GM20000 (cell line): ENCODE results near the gene NIN.

Experiments
- DNase-seq: peaks from one replicate; pipeline ENCODE4 v3.0.0; 2012; ENCODE audit warnings: low spot score
- TF ChIP-seq, protein P1 (sequence below): IDR thresholded peaks from 2 replicates; pipeline ENCODE4 v1.5.1; 2012; ENCODE audit warnings: mild to moderate bottlenecking, control low read depth; ENCODE audit errors: extremely low read depth, missing control alignments

The NIN gene

DNA sequence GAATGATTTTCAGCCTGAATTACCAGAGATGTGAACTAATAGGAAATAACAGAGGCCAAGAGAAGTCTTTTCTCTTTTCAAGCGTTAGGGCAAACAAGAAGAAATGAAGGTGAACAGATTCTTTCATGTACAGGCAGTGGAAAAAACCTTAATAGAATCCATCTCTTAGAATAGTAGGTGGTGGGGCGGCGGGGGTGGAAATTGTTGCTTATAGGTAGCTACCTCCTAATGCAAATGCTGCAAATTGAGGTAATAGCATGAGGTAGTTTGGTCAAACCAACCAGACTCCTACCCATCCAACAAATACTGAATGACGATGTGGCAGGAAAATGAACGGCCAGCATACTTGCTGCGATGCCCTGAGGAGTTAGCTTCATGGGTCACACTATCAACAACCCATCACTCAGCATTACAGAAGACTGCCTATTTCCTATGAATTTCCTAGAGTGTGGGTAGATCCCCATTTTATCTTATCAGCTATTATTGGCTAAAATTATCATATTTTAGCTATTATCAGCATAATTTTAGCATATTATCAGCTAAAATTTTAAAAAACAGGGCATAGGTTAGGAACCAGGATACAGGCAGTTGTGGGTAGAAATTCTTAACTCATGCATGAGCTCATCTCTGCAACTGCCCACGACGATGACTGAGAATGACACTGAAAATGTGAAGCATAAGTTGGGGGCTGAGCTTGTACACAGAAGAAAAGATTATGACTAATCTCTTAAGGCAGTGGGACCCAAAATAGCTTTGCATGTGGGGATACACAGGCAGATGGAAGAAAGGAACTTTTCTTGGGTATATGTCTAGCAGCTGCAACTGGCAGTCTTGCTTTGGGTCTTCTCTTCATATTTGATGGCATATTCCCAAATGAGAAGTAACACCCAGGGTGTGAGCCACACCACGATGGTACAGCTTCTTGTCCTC lies 68.7 kb downstream of the NIN start:
- peak; percentile 62 for DNase-seq
- TF ChIP-seq, protein P1, sequence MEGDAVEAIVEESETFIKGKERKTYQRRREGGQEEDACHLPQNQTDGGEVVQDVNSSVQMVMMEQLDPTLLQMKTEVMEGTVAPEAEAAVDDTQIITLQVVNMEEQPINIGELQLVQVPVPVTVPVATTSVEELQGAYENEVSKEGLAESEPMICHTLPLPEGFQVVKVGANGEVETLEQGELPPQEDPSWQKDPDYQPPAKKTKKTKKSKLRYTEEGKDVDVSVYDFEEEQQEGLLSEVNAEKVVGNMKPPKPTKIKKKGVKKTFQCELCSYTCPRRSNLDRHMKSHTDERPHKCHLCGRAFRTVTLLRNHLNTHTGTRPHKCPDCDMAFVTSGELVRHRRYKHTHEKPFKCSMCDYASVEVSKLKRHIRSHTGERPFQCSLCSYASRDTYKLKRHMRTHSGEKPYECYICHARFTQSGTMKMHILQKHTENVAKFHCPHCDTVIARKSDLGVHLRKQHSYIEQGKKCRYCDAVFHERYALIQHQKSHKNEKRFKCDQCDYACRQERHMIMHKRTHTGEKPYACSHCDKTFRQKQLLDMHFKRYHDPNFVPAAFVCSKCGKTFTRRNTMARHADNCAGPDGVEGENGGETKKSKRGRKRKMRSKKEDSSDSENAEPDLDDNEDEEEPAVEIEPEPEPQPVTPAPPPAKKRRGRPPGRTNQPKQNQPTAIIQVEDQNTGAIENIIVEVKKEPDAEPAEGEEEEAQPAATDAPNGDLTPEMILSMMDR, result no peak

DNA sequence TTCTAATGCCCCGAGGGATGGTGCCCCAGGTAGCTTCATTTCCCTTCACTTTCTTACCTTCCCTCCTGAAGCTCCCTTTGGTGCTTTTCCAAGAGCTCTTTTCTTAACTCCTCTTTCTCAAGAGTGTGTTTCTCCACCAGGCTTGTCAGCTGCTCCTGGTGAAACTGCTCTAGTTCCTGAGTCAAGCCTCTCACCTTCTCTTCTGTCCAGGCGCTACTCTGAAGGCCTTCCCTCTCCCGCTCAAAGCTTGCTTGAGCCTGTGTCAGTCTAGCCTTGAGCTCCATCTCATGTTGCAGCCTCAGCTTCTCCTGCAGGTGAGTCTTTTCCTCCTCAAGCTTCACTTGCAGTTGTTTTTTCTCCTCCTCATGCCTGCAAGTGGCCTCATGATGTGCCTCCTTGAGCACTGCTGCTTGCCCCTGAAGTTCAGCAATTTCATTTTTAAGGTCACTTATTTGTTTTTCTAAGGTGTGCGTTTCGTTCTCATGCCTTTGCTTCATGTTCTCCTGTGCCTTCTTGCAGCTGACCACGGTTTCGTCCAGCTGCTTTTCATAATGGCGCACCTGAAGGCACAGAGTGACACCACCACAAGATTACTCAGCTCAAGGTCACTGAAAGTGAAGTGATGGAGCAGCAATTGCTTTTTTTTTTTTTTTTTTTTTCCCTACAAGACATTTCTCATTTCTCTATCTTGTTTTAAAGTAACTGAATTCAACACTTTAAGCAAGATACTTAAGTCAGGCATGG lies 71.0 kb downstream of the NIN start:
- TF ChIP-seq, protein P1, result no peak
- no peak for DNase-seq

DNA sequence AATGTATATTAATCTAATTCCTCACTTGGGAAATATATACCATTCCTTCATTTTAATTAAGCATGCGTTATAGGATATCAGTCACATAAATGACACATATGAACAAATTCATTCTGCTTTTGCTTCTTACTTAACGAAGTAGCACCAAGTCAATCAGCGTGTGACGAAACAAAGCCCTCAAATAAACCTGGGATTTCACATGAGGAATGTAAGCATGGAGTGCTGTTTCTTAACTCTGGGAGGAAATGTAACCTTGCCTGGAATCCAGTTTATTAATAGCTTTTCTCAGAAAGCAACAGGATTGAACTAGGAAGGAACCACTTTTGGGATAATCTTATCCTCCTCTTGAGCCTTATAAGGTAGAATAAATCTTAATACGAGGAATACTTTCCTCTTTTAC lies 72.0 kb downstream of the NIN start:
- no peak for DNase-seq
- TF ChIP-seq, protein P1, result no peak

DNA sequence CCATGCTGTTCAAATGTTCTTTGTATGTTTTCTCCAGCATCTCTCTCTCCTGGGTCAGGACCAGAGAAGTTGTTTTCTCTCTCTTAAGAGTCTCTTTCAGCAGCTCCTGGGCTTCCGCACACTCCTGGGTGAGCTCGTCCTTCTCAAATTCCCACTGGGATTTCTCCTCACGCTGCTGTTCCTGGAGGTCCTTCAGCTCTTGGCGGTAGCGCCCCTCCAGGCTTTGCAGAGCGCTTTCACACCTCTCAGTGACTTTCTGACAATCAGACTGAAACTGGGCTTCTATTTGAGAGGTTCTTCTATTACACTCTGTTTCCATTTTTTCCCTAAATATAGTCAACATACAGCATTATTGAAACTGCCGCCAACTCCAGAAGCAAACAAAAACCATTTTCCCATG lies 72.7 kb downstream of the NIN start:
- TF ChIP-seq, protein P1, result no peak
- DNase-seq, result no peak

DNA sequence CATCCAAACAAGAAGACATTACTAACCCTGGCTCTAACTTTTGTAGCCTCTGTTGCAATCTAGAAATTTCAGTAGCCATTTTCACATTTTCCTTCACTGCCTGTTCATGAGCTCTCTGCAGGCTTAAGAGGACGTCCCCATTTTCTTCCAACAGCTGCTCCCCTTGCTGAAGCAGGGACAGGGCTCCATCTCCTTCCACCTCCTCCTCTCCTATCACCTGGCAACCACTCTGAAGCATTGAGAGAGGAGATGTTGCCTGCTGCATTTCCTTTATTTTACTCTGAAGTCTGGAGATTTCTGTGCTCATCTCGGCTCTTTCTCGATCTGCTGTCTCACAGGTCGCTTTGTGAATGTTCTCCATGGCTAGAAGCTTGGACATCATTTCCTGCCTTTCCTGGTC lies 73.3 kb downstream of the NIN start:
- no peak for DNase-seq
- TF ChIP-seq, protein P1, result no peak

DNA sequence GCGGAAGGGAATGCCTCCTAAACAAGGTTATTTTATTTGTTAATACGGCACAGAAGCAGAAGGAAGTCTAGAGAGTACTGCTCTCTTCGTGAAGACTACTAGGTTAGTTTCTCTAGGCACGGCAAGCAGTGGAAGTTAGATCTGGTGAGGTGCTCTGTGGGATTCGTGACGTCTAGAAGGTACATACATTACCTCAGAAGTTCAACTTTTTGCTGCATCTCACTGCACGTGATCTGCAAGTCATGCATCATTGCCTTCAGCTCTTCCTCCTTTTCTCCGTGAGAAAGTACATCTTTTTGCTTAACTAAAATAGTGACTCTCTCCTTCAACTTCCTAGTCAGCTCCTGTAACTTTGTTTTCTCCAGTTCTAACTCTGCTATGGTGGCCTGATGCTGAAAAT lies 74.7 kb downstream of the NIN start:
- TF ChIP-seq, protein P1, result no peak
- DNase-seq, result peak; percentile 21

DNA sequence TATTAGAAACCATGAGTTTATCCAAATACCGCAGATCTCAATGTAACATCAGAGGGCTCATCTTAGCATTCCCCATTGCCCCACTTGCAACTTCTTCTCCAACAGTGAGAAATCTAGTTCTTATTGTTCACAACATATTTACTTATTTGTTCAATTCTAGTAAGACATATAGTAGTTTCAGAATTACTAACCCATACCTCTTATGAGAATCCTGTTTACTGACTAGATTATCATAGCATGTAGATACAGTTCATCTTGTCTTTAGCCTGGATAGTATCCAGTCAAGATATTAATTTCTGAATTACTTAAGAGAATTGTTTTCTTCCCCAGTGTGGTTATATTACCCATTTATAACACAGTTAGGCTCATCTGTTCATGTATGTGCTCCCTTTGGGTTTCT lies 80.6 kb downstream of the NIN start:
- TF ChIP-seq, protein P1, result no peak
- no peak for DNase-seq
